K562 (cell line): ENCODE measurements around the gene SPHK2. TPM values are rescaled to one million over a fixed set of nuclear protein-coding genes. Genes with fewer than 3 reads are reported as not detected.

ENCODE experiments used
- AFF4 ChIP-seq: sonication (generic); formaldehyde crosslinking; IDR thresholded peaks from 2 replicates; pipeline ENCODE4 v1.8.0; 2023; ENCODE audit warnings: mild to moderate bottlenecking, missing genetic modification reagents
- BRF1 ChIP-seq: IDR thresholded peaks from 3 replicates; pipeline ENCODE4 v1.6.1; 2011; ENCODE audit warnings: borderline replicate concordance, mild to moderate bottlenecking; ENCODE audit not compliant: insufficient read length; ENCODE audit errors: extremely low read depth
- CBX3 ChIP-seq, 2 experiments: IDR thresholded peaks; 1 replicate in 1 of 2; 2 replicates in 1 of 2; pipeline ENCODE4 v1.6.1; 2012; ENCODE audit warnings: inconsistent platforms in 2 of 2, low read length in 2 of 2, borderline replicate concordance in 1 of 2, control low read depth in 1 of 2
- CHCHD3 ChIP-seq: fragments of 250-450 bp; sonication (Bioruptor Pico); IDR thresholded peaks from 2 replicates; pipeline ENCODE4 v2.1.2; 2022; ENCODE audit warnings: mild to moderate bottlenecking
- CREM ChIP-seq: IDR thresholded peaks from 2 replicates; pipeline ENCODE4 v1.6.1; 2014; ENCODE audit warnings: antibody characterized with exemption, low read depth
- E2F8 ChIP-seq: fragments of 450-650 bp; IDR thresholded peaks from 2 replicates; pipeline ENCODE4 v1.7.1; 2018; ENCODE audit warnings: mild to moderate bottlenecking, low read depth; ENCODE audit not compliant: partially characterized antibody
- HDAC2 ChIP-seq: fragments of 450-650 bp; IDR thresholded peaks from 2 replicates; pipeline ENCODE4 v1.6.1; 2016; ENCODE audit warnings: mild to moderate bottlenecking
- ID3 ChIP-seq, 2 experiments: fragments of 250-450 bp in 1 of 2; fragments of 450-650 bp in 1 of 2; sonication (Bioruptor Pico) in 1 of 2; IDR thresholded peaks; 2 replicates each; pipeline versions ENCODE4 v1.6.1 to v1.8.0; 2016 to 2021; ENCODE audit warnings: mild to moderate bottlenecking in 2 of 2, moderate library complexity in 2 of 2, missing compliant biosample characterization in 1 of 2, missing genetic modification characterization in 1 of 2
- ILF3 ChIP-seq: fragments of 450-650 bp; IDR thresholded peaks from 2 replicates; pipeline ENCODE4 v1.6.1; 2018; ENCODE audit warnings: antibody characterized with exemption, mild to moderate bottlenecking, moderate library complexity, borderline replicate concordance
- KDM4B ChIP-seq, 2 experiments: fragments of 450-650 bp in 1 of 2; sonication (generic) in 1 of 2; IDR thresholded peaks; 2 replicates each; pipeline ENCODE4 v1.6.1; 2016 to 2017; ENCODE audit warnings: borderline replicate concordance in 2 of 2, antibody characterized with exemption in 1 of 2, low read depth in 1 of 2, mild to moderate bottlenecking in 1 of 2
- L3MBTL2 ChIP-seq: fragments of 450-650 bp; IDR thresholded peaks from 2 replicates; pipeline ENCODE4 v1.6.1; 2016; ENCODE audit warnings: mild to moderate bottlenecking, moderate library complexity
- NCOA2 ChIP-seq, 2 experiments: fragments of 450-650 bp; IDR thresholded peaks; 2 replicates each; pipeline ENCODE4 v1.6.1; 2018; ENCODE audit warnings: mild to moderate bottlenecking in 2 of 2, moderate library complexity in 1 of 2; ENCODE audit not compliant: partially characterized antibody in 2 of 2
- PHB2 ChIP-seq: fragments of 450-650 bp; IDR thresholded peaks from 2 replicates; pipeline ENCODE4 v1.6.1; 2017; ENCODE audit warnings: low read depth
- PURB ChIP-seq: sonication (generic); formaldehyde crosslinking; IDR thresholded peaks from 2 replicates; pipeline ENCODE4 v1.9.0; 2021; ENCODE audit warnings: low read depth, mild to moderate bottlenecking, missing genetic modification reagents
- SMARCC2 ChIP-seq: fragments of 450-650 bp; IDR thresholded peaks from 2 replicates; pipeline ENCODE4 v1.6.1; 2017; ENCODE audit warnings: antibody characterized with exemption, moderate library complexity, mild to moderate bottlenecking, low read depth
- TCF7 ChIP-seq: sonication (generic); IDR thresholded peaks from 2 replicates; pipeline ENCODE4 v1.6.1; 2016; ENCODE audit warnings: antibody characterized with exemption, borderline replicate concordance
- XRCC3 ChIP-seq: fragments of 450-650 bp; IDR thresholded peaks from 2 replicates; pipeline ENCODE4 v1.6.1; 2017; ENCODE audit warnings: mild to moderate bottlenecking, moderate library complexity
- ZFX ChIP-seq: sonication (generic); formaldehyde crosslinking; IDR thresholded peaks from 2 replicates; pipeline ENCODE4 v1.8.0; 2022; ENCODE audit warnings: mild to moderate bottlenecking, missing genetic modification reagents, moderate library complexity
- ZNF197 ChIP-seq: fragments of 200-800 bp; sonication (Bioruptor generic); IDR thresholded peaks from 2 replicates; pipeline ENCODE4 v1.6.1; 2016; ENCODE audit warnings: low read depth, missing genetic modification characterization, missing compliant biosample characterization
- ZNF217 ChIP-seq: sonication (generic); formaldehyde crosslinking; IDR thresholded peaks from 2 replicates; pipeline ENCODE4 v1.8.0; 2022; ENCODE audit warnings: mild to moderate bottlenecking, missing genetic modification reagents
- ZNF274 ChIP-seq: IDR thresholded peaks from 2 replicates; pipeline ENCODE4 v1.6.1; 2011; ENCODE audit warnings: low read depth, mild to moderate bottlenecking, low read length, moderate library complexity, borderline replicate concordance
- polyA plus RNA-seq, 8 experiments: library from polyadenylated mRNA; depleted of rRNA in 4 of 8; stranded (reverse) in 5 of 8; unstranded in 3 of 8; fragments of >200 nt; fragmentation: Nextera tagmentation in 2 of 8; fragmentation: Illumina TruSeq in 1 of 8; extraction: Ambion mirVana in 2 of 8; extraction: Trizol in 1 of 8; gene quantifications; 2 replicates each; pipeline versions ENCODE4 v1.2.1 to v1.2.3, GENCODE V29; 2011 to 2014; ENCODE audit warnings: inconsistent platforms in 1 of 8, missing spikeins in 1 of 8
- total RNA-seq, 7 experiments: library from RNA; depleted of rRNA in 6 of 7; stranded (reverse); fragments of >200 nt in 6 of 7; fragmentation: Illumina TruSeq in 2 of 7; extraction: Trizol in 2 of 7; gene quantifications; 2 replicates each; pipeline versions ENCODE4 v1.2.1 to v1.2.3, GENCODE V29; 2011 to 2021; ENCODE audit warnings: low replicate concordance in 1 of 7

SPHK2 gene
- total and polyA plus RNA-seq, 9 of the 15 experiments (the other 6 are each of a cell fraction or from before 2014, with no cell fraction given), result 0.10 to 15.2 (median 2.9) TPM

GRCh38 chr19:48588670-48589401 is 30.5 kb upstream of the SPHK2 start (continued):
- TF ChIP-seq AFF4, result peak; percentile 60; the same call in 1 of the 2 replicates
- peak; percentile 49; the same call in 1 of the 2 replicates for TF ChIP-seq PHB2
- TF ChIP-seq ZFX (CRISPR knock-in tag), result peak; percentile 71
- TF ChIP-seq TCF7, result no peak
- TF ChIP-seq ZNF197 (CRISPR knock-in tag), result no peak
- TF ChIP-seq CREM, result peak; percentile 72; the same call in 1 of the 2 replicates
- TF ChIP-seq PURB (CRISPR knock-in tag), result no peak
- TF ChIP-seq ZNF274, result no peak
- TF ChIP-seq NCOA2 (IDR thresholded peaks at IDR 0.05; ENCODE audit: partially characterized antibody in 2 of 2), result no peak
- peak; percentile 81 for TF ChIP-seq E2F8
- TF ChIP-seq CHCHD3 (CRISPR knock-in tag), result no peak
- peak in 1 of 2 experiments; percentile 81; a peak in 1 of 3 replicates for TF ChIP-seq CBX3 (IDR thresholded peaks at IDR 0.05; ENCODE audit: borderline replicate concordance in 1 of 2, low read length in 2 of 2)
- peak; percentile 89 for TF ChIP-seq L3MBTL2
- TF ChIP-seq ILF3, result no peak
- TF ChIP-seq XRCC3, result no peak; the same call in 1 of the 2 replicates
- 0 out of 4 replicates have a peak, but pooled peaks of 1 of the 2 experiments have one; percentile 46 for TF ChIP-seq KDM4B (IDR thresholded peaks at IDR 0.05; ENCODE audit: borderline replicate concordance in 2 of 2, low read depth in 1 of 2)
- TF ChIP-seq BRF1, result no peak
- no peak for TF ChIP-seq ID3 (CRISPR knock-in tag; IDR thresholded peaks at IDR 0.05)
- TF ChIP-seq ID3 (tag; IDR thresholded peaks at IDR 0.05), result 0 out of 2 replicates have a peak, but pooled peaks have one; percentile 63
- TF ChIP-seq SMARCC2, result peak; percentile 73; the same call in 1 of the 2 replicates
- no peak for TF ChIP-seq ZNF217
- TF ChIP-seq HDAC2, result peak; percentile 100
